SH-SY5Y (cell line): ENCODE results near the gene IL17A.

Experiments
- GATA2 ChIP-seq: IDR thresholded peaks from 2 replicates; pipeline ENCODE4 v1.6.1; 2011; ENCODE audit warnings: mild to moderate bottlenecking, low read depth, low read length
- GATA3 ChIP-seq: IDR thresholded peaks from 2 replicates; pipeline ENCODE4 v1.6.1; 2011; ENCODE audit warnings: low read depth, mild to moderate bottlenecking, low read length, moderate library complexity

IL17A gene

GRCh38 chr6:52187098-52187497, 923 bp downstream of the IL17A start:
- TF ChIP-seq GATA2 = no peak
- no peak for TF ChIP-seq GATA3

GRCh38 chr6:52189974-52190373, 3.8 kb downstream of the IL17A start:
- no peak for TF ChIP-seq GATA2

GRCh38 chr6:52190409-52190808, 4.2 kb downstream of the IL17A start:
- TF ChIP-seq GATA2 (no peak), GATA3 (no peak)

DNA sequence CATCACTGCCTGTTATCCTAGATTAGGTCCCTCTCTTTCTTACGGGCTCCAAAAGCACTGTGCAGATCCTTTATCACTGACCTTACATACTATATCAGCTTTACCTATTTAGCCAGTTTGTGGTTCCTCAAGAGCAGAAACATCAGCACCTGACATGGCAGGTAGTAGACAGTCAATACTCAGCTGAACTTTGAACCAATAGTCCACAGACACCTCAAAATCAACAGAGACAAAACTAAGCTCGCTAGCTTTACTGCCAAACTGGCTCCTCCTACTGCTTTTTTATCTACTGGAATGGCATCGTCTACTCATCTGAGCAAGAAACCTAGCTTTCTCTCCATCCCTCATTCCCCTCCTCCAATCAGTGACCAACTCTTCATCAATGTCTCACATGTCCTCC, 5.6 kb downstream of the IL17A start:
- TF ChIP-seq GATA2 = no peak

GRCh38 chr6:52195886-52196285, 9.7 kb downstream of the IL17A start:
- no peak for TF ChIP-seq GATA3
- TF ChIP-seq GATA2 = no peak

GRCh38 chr6:52201046-52201445, 14.9 kb downstream of the IL17A start:
- no peak for TF ChIP-seq GATA2
- no peak for TF ChIP-seq GATA3

DNA sequence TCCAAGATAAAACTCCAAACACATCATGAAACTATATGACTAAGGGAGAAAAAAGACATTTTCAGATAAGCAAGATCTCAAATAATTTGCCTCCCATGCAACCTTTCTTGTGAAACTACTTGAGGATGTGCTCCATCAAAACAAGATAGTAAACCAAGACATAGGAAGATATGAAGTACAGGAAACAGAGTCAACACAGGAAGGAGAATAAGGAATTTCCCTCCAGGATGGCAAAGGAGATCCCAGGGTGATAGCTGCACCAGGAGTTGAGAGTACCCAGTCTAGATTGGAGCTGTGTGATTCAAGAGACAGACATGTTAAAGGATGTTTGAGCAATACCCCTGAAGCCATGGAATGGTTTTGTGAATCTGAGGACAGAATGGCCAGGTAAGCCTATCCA, 15.3 kb downstream of the IL17A start:
- TF ChIP-seq GATA2 (no peak), GATA3 (no peak)

DNA sequence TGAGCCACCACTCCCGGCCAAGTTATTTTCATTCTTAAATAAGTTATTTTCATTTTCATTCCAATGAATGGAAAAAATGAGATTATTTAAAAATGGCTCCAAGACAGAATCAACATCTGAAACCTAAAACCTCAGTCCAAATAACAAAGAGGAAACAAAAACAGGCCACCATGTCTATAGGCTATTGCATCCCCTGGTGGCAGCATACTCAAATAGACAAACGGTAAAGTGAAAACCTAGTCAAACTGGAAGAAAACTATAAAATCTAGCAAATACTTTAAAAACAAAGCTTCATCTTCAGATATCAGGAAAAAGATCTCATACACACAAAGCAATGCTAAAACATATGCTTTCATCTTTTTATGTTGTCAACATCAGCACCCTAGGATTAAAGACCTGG, 20.9 kb downstream of the IL17A start:
- no peak for TF ChIP-seq GATA3
- no peak for TF ChIP-seq GATA2

DNA sequence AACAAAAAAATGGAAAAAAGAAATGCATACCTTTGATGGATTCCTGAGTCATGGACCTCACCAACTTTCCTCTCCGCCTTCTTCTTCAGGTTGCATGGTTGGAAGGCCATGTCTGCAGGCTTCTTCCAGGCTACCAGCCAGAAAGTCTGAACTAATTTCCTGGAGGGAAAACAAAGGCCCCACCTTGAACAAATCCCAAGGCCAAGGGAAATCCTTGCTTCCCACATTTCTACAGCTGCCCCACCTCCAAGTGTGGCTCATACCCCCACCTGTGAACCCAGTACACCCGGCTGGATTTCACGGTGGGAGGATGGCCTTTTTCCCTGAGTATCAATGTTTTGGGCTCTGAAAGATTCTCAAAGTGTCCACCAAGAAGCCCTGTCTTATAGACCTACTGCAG, 22.4 kb downstream of the IL17A start:
- TF ChIP-seq GATA2 (no peak), GATA3 (no peak)

DNA sequence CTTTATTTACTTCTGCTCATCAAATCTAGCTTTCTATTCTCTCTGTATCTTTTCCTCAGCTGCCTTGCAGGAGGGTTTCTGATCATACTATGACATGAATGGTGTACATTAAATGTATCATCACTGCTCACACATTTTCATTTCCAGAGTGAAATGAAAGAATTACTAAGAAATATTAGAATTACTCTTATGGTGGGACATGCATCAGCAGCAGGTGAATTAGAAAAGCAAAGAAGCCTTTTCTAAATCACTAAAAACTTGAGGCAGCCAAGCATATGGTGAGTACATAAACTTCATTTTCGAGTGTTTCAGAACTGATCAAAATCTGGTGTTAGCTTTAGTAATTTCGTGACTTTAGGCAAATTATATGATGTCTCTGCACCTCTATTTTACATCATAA, 23.6 kb downstream of the IL17A start:
- TF ChIP-seq GATA2 (no peak), GATA3 (no peak)

GRCh38 chr6:52210227-52210626, 24.1 kb downstream of the IL17A start:
- TF ChIP-seq GATA3 = no peak
- TF ChIP-seq GATA2 = no peak

- TF ChIP-seq GATA2 = no peak
- no peak for TF ChIP-seq GATA3
Measured at GRCh38 chr6:52213127-52213526, 27.0 kb downstream of the IL17A start.

DNA sequence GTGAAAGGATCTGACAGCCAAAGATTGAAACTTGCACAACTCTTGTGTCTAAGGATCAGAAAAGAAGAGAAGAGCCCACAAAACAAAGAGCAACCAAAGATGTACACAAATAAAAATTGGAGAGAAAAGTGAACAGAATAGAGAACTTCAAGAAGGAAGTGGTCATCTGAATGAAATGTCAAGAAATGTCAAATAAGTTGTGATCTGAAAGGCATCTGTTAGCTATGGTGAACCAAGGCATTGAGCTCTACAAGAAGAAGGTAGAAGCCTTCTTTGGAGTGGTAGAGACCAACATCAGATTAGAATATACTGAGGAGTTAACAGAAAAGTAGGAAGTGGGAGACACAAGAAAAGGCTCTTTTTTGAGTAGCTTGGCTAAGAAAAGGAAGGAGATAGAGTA, 29.6 kb downstream of the IL17A start:
- no peak for TF ChIP-seq GATA3
- no peak for TF ChIP-seq GATA2

DNA sequence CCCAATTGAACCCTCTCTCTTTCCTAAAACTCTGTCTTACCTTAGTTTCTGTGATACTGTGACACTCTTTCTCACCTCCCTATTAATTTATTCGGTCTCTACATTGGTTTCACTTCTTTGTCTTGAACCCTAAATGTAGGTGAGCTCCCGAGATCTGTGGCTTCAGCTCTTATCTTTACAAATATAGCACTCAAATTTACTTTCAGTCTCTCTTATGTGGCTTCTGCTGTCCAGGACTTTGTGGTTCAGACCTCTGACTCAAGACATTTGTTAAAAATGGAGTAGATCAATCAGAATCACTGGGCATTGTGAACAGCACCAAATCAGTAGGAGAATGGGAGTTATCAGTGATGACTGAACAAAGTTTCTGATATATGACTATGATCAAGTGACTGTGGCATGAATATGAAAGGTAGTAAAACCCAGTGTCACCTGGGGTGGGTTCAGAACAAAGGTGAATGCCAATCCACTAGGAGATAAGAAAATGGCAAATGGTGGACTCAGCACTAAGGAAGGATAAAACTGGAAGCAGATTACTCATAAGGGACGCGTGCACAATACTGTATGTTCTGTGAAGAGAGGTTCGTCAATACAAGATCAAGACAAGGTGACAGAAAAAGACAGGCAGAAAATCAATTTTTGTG, 30.9 kb downstream of the IL17A start:
- TF ChIP-seq GATA2 (no peak), GATA3 (no peak)

DNA sequence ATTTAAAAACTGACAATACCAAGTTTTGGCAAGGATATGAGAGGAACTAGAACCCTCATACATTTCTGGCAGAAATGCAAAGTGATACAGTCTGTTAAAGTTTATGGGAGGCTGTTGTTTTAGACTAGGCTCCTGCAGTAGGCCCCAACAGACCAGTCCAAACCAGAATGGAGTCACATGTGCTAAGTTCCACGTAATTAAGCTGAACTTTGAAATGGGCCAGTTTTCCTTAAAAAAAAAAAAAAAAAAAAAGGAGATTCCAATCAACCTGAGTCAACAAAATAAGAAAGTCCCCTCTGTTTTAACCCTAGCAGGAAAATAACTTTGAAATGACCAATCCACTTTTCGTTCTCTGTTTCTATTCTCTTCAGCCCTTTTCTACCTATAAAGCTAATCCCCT, 31.6 kb downstream of the IL17A start:
- TF ChIP-seq GATA3 (no peak), GATA2 (no peak)

DNA sequence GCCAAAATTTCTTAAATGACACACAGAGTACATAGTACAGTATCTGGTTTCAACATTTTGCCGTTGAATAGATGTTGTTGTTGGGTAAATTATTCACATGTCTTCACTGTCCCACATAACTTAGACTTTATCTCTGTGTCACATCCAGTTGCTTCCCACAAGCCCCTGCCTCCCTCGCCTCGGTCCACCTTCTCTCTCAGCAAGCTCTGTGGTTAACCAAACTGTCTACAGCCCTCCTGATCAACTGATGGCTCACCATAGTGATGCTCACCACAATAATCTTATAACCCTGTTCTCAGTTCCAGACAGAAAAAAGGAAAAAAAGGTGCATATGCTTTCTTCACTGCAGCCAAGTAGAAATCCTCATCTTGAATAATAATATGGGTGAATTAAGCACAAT, 35.1 kb downstream of the IL17A start:
- TF ChIP-seq GATA2 (no peak), GATA3 (no peak)

DNA sequence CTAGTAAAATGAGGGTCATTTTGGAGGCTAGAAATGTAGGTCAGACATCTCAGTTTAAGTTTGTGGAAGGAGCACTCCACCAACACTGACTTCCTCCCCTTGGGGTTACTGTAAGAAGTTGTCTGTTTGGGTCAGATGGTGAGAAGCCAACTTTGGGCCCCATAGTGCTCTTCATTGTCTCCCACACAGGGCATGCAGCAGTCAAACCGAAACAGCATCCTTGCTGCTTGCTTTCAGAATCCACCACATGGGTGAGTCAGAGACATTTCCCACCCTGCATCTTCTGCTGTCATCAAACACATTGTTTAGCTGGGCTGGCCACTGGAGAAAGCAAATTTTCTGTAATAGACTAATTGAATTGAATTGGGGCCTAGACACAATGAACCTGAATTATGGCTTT, 41.3 kb downstream of the IL17A start:
- TF ChIP-seq GATA2 (no peak), GATA3 (no peak)
